K562 (cell line): ENCODE data around the gene CBLC. TPM values are rescaled to one million over a fixed set of nuclear protein-coding genes. Genes with fewer than 3 reads are reported as not detected.

Experiments
- CBX3 ChIP-seq, 2 experiments: IDR thresholded peaks; 1 replicate in 1 of 2; 2 replicates in 1 of 2; pipeline ENCODE4 v1.6.1; 2012; ENCODE audit warnings: inconsistent platforms in 2 of 2, low read length in 2 of 2, borderline replicate concordance in 1 of 2, control low read depth in 1 of 2
- CEBPG ChIP-seq, 3 experiments: fragments of 200-800 bp in 1 of 3; sonication (Bioruptor generic) in 1 of 3; sonication (generic) in 1 of 3; formaldehyde crosslinking in 1 of 3; IDR thresholded peaks in 2 of 3; conservative IDR thresholded peaks in 1 of 3; 2 replicates each; pipeline versions ENCODE4 v1.6.1 to v1.8.0; 2016 to 2022; ENCODE audit warnings: missing compliant biosample characterization in 2 of 3, missing genetic modification characterization in 2 of 3, mild to moderate bottlenecking in 1 of 3, missing genetic modification reagents in 1 of 3
- CHD1 ChIP-seq: fragments of 200-600 bp; sonication (generic); IDR thresholded peaks from one replicate; pipeline ENCODE4 v1.6.1; 2012; ENCODE audit warnings: mild to moderate bottlenecking, moderate library complexity, low read length, inconsistent platforms
- GTF2A2 ChIP-seq: IDR thresholded peaks from 2 replicates; pipeline ENCODE4 v1.6.1; 2016; ENCODE audit warnings: mild to moderate bottlenecking, missing genetic modification characterization, missing compliant biosample characterization
- MAFK ChIP-seq: IDR thresholded peaks from 2 replicates; pipeline ENCODE4 v1.6.1; 2011; ENCODE audit warnings: low read length, improper control_type of control experiment
- POLR2A ChIP-seq: fragments of 450-650 bp; conservative IDR thresholded peaks from 2 replicates; pipeline ENCODE4 v1.6.1; 2016
- PTBP1 ChIP-seq: fragments of 200-400 bp; formaldehyde crosslinking; IDR thresholded peaks from 2 replicates; pipeline ENCODE4 v1.6.1; 2017; ENCODE audit warnings: low read depth, low read length
- SMARCA4 ChIP-seq: fragments of 450-650 bp; IDR thresholded peaks from 2 replicates; pipeline ENCODE4 v1.6.1; 2016
- ZNF224 ChIP-seq: sonication (generic); formaldehyde crosslinking; IDR thresholded peaks from 2 replicates; pipeline ENCODE4 v1.8.0; 2022; ENCODE audit warnings: mild to moderate bottlenecking, missing genetic modification reagents
- ZNF75A ChIP-seq: fragments of 450-650 bp; formaldehyde crosslinking; IDR thresholded peaks from 2 replicates; pipeline ENCODE4 v1.4.0; 2020; ENCODE audit warnings: mild to moderate bottlenecking
- polyA plus RNA-seq, 8 experiments: library from polyadenylated mRNA; depleted of rRNA in 4 of 8; stranded (reverse) in 5 of 8; unstranded in 3 of 8; fragments of >200 nt; fragmentation: Nextera tagmentation in 2 of 8; fragmentation: Illumina TruSeq in 1 of 8; extraction: Ambion mirVana in 2 of 8; extraction: Trizol in 1 of 8; gene quantifications; 2 replicates each; pipeline versions ENCODE4 v1.2.1 to v1.2.3, GENCODE V29; 2011 to 2014; ENCODE audit warnings: inconsistent platforms in 1 of 8, missing spikeins in 1 of 8
- total RNA-seq, 7 experiments: library from RNA; depleted of rRNA in 6 of 7; stranded (reverse); fragments of >200 nt in 6 of 7; fragmentation: Illumina TruSeq in 2 of 7; extraction: Trizol in 2 of 7; gene quantifications; 2 replicates each; pipeline versions ENCODE4 v1.2.1 to v1.2.3, GENCODE V29; 2011 to 2021; ENCODE audit warnings: low replicate concordance in 1 of 7
- TF ChIP-seq, protein P1 (sequence below): fragments of 150-350 bp; conservative IDR thresholded peaks from 2 replicates; pipeline ENCODE4 v1.6.1; 2014; ENCODE audit warnings: low read length
- TF ChIP-seq, protein P2 (sequence below): sonication (generic); formaldehyde crosslinking; IDR thresholded peaks from 2 replicates; pipeline ENCODE4 v1.8.0; 2022; ENCODE audit warnings: mild to moderate bottlenecking, missing genetic modification reagents
- TF ChIP-seq, protein P3 (sequence below): fragments of 450-650 bp; IDR thresholded peaks from 2 replicates; pipeline ENCODE4 v1.6.1; 2017; ENCODE audit warnings: antibody characterized with exemption
- TF ChIP-seq, protein P4 (sequence below): fragments of 250-450 bp; sonication (Bioruptor Pico); IDR thresholded peaks from 2 replicates; pipeline ENCODE4 v1.6.1; 2021; ENCODE audit warnings: mild to moderate bottlenecking
- TF ChIP-seq, protein P5 (sequence below): fragments of 450-650 bp; IDR thresholded peaks from 2 replicates; pipeline ENCODE4 v1.6.1; 2016; ENCODE audit warnings: antibody characterized with exemption
- TF ChIP-seq, protein P6 (sequence below): IDR thresholded peaks from 2 replicates; pipeline ENCODE4 v1.6.1; 2014; ENCODE audit warnings: antibody characterized with exemption
- TF ChIP-seq, protein P7 (sequence below): fragments of 450-650 bp; IDR thresholded peaks from 2 replicates; pipeline ENCODE4 v1.6.1; 2014; ENCODE audit warnings: low read depth, mild to moderate bottlenecking, moderate library complexity, borderline replicate concordance

The CBLC gene
- total and polyA plus RNA-seq, 9 of the 15 experiments (the other 6 are each of a cell fraction or from before 2014, with no cell fraction given): 0.09 TPM; not detected in 8

DNA sequence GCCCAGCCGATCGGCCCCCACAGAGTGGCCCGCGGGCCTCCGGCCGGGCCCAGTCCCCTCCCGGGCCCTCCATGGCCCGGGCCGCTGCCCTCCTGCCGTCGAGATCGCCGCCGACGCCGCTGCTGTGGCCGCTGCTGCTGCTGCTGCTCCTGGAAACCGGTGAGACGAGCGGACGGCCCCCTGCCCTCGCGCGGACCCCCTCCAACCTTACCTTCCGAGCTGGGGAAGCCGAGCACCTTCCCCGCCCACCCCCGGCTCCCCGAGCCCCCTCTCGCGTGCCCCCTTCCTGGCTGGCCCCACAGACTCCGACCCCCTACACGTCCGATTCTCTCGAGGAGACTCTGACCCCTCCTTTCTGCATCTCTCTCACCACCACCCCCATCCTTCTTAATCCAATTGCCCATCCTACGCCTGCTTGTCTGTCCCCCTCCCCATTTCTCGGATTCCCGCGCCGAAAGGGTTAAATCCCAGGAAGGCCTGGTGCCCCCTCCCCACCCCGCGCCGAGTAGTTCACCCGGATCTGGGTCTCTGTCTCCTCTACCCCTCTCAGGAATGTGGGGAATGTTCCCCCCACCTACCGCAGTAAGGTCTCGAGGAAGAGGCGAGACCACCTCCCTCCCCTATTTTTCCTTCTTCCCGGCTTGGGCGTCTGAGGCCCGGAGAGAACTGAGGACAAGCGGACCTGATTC is 68.9 kb downstream of the CBLC start (continued):
- TF ChIP-seq ZNF75A (CRISPR knock-in tag) (no peak), CEBPG (CRISPR knock-in tag; IDR thresholded peaks at IDR 0.05) (no peak), CEBPG (tag; conservative IDR thresholded peaks at IDR 0.05 in 1 of 2, IDR thresholded peaks at IDR 0.05 in 1 of 2) (no peak), ZNF224 (CRISPR knock-in tag) (no peak), MAFK (no peak), CHD1 (peak; percentile 70), GTF2A2 (tag) (no peak), PTBP1 (no peak), POLR2A (no peak), SMARCA4 (0 out of 2 replicates have a peak, but pooled peaks have one; percentile 24), CBX3 (IDR thresholded peaks at IDR 0.05; ENCODE audit: borderline replicate concordance in 1 of 2, low read length in 2 of 2) (no peak)
- TF ChIP-seq, protein P1, sequence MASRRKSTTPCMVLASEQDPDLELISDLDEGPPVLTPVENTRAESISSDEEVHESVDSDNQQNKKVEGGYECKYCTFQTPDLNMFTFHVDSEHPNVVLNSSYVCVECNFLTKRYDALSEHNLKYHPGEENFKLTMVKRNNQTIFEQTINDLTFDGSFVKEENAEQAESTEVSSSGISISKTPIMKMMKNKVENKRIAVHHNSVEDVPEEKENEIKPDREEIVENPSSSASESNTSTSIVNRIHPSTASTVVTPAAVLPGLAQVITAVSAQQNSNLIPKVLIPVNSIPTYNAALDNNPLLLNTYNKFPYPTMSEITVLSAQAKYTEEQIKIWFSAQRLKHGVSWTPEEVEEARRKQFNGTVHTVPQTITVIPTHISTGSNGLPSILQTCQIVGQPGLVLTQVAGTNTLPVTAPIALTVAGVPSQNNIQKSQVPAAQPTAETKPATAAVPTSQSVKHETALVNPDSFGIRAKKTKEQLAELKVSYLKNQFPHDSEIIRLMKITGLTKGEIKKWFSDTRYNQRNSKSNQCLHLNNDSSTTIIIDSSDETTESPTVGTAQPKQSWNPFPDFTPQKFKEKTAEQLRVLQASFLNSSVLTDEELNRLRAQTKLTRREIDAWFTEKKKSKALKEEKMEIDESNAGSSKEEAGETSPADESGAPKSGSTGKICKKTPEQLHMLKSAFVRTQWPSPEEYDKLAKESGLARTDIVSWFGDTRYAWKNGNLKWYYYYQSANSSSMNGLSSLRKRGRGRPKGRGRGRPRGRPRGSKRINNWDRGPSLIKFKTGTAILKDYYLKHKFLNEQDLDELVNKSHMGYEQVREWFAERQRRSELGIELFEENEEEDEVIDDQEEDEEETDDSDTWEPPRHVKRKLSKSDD: no peak
- TF ChIP-seq, protein P2, sequence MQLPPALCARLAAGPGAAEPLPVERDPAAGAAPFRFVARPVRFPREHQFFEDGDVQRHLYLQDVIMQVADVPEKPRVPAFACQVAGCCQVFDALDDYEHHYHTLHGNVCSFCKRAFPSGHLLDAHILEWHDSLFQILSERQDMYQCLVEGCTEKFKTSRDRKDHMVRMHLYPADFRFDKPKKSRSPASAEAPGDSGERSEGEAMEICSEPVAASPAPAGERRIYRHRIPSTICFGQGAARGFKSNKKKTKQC (CRISPR knock-in tag): no peak
- TF ChIP-seq, protein P3, sequence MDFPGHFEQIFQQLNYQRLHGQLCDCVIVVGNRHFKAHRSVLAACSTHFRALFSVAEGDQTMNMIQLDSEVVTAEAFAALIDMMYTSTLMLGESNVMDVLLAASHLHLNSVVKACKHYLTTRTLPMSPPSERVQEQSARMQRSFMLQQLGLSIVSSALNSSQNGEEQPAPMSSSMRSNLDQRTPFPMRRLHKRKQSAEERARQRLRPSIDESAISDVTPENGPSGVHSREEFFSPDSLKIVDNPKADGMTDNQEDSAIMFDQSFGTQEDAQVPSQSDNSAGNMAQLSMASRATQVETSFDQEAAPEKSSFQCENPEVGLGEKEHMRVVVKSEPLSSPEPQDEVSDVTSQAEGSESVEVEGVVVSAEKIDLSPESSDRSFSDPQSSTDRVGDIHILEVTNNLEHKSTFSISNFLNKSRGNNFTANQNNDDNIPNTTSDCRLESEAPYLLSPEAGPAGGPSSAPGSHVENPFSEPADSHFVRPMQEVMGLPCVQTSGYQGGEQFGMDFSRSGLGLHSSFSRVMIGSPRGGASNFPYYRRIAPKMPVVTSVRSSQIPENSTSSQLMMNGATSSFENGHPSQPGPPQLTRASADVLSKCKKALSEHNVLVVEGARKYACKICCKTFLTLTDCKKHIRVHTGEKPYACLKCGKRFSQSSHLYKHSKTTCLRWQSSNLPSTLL: 0 out of 2 replicates have a peak, but pooled peaks have one; percentile 32
- TF ChIP-seq, protein P4, sequence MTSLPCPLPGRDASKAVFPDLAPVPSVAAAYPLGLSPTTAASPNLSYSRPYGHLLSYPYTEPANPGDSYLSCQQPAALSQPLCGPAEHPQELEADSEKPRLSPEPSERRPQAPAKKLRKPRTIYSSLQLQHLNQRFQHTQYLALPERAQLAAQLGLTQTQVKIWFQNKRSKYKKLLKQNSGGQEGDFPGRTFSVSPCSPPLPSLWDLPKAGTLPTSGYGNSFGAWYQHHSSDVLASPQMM (CRISPR knock-in tag): no peak
- TF ChIP-seq, protein P5, sequence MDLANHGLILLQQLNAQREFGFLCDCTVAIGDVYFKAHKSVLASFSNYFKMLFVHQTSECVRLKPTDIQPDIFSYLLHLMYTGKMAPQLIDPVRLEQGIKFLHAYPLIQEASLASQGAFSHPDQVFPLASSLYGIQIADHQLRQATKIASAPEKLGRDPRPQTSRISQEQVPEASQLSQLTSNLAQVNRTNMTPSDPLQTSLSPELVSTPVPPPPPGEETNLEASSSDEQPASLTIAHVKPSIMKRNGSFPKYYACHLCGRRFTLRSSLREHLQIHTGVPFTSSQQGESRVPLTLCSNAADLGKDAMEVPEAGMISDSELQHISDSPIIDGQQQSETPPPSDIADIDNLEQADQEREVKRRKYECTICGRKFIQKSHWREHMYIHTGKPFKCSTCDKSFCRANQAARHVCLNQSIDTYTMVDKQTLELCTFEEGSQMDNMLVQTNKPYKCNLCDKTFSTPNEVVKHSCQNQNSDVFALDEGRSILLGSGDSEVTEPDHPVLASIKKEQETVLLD: 0 out of 2 replicates have a peak, but pooled peaks have one; percentile 46
- TF ChIP-seq, protein P6, sequence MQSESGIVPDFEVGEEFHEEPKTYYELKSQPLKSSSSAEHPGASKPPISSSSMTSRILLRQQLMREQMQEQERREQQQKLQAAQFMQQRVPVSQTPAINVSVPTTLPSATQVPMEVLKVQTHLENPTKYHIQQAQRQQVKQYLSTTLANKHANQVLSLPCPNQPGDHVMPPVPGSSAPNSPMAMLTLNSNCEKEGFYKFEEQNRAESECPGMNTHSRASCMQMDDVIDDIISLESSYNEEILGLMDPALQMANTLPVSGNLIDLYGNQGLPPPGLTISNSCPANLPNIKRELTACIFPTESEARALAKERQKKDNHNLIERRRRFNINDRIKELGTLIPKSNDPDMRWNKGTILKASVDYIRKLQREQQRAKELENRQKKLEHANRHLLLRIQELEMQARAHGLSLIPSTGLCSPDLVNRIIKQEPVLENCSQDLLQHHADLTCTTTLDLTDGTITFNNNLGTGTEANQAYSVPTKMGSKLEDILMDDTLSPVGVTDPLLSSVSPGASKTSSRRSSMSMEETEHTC: no peak
- TF ChIP-seq, protein P7, sequence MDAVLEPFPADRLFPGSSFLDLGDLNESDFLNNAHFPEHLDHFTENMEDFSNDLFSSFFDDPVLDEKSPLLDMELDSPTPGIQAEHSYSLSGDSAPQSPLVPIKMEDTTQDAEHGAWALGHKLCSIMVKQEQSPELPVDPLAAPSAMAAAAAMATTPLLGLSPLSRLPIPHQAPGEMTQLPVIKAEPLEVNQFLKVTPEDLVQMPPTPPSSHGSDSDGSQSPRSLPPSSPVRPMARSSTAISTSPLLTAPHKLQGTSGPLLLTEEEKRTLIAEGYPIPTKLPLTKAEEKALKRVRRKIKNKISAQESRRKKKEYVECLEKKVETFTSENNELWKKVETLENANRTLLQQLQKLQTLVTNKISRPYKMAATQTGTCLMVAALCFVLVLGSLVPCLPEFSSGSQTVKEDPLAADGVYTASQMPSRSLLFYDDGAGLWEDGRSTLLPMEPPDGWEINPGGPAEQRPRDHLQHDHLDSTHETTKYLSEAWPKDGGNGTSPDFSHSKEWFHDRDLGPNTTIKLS: no peak
